ENCODE results near the gene VAT1L. TPM values are rescaled to one million over a fixed set of nuclear protein-coding genes. Genes with fewer than 3 reads are reported as not detected.

Gene VAT1L
- total and polyA plus RNA-seq, 2 donors (not counting 1 experiment from before 2014, with no cell fraction given), result not detected

GRCh38 chr16:77963185-77964044 is 175.1 kb downstream of the VAT1L start:
- H3K27ac Mint-ChIP-seq, result no peak overlapping the region
- Histone ChIP-seq H3K36me3 (replicated peaks in 1 of 2; ENCODE audit: control extremely low read depth in 1 of 2, control insufficient read depth in 1 of 2, extremely low read depth in 1 of 2, insufficient read depth in 2 of 2, low read length in 1 of 2) (no peaks in the 10 kb centered on the region), H3K27me3 (replicated peaks in 1 of 4; ENCODE audit: control extremely low read depth in 1 of 4, control insufficient read depth in 3 of 4, insufficient read depth in 4 of 4, low read length in 3 of 4) (peaks cover 0 to 2% (median 0%) of the 10 kb centered on the region in 4 experiments), H3K4me2 (replicated peaks; ENCODE audit: low read depth, low read length, poor library complexity, severe bottlenecking) (no peak overlapping the region), H3K4me1 (ENCODE audit: control insufficient read depth in 2 of 2, insufficient read depth in 2 of 2, low read length in 2 of 2) (no peaks in the 10 kb centered on the region), H3K9ac (ENCODE audit: low read length) (no peak overlapping the region), H2AFZ (ENCODE audit: insufficient read depth, low read depth, low read length, poor library complexity, severe bottlenecking) (peak overlapping the region; percentile 47), H3K4me3 (ENCODE audit: control extremely low read depth in 1 of 5, extremely low read depth in 1 of 5, insufficient read depth in 1 of 5, low read depth in 2 of 5, low read length in 4 of 5) (peak overlapping the region in 1 of 5 experiments; percentile 7), H4K20me1 (ENCODE audit: control insufficient read depth, insufficient read depth, low read length, poor library complexity, severe bottlenecking) (no peaks in the 10 kb centered on the region), H3K27ac (ENCODE audit: low read length in 2 of 2) (no peak overlapping the region), H3K9me3 (ENCODE audit: control extremely low read depth in 1 of 3, control insufficient read depth in 2 of 3, insufficient read depth in 1 of 3, low read length in 2 of 3) (no peaks in the 10 kb centered on the region), H3K79me2 (ENCODE audit: control insufficient read depth, insufficient read depth, low read length) (no peaks in the 10 kb centered on the region)
- H3K27me3 Mint-ChIP-seq, result peaks cover 19% of the 10 kb centered on the region
- DNase-seq (no peak), ATAC-seq (ENCODE audit: low read depth) (no peak)
- CTCF ChIA-PET, result interaction anchor here (0.6 to 1.4 kb wide), 2 partner anchors 11 to 289 kb away, joined by 3 to 4 read pairs; no protein-coding TSS in a partner anchor
- intact Hi-C loops (cut with micrococcal nuclease), result no loop called here
- no peaks in the 10 kb centered on the region for H3K4me1 Mint-ChIP-seq
- no peak for TF ChIP-seq EZH2 (IDR thresholded peaks at IDR 0.05; ENCODE audit: borderline replicate concordance, insufficient read depth, low read depth, low read length, poor library complexity, severe bottlenecking)
- TF ChIP-seq CTCF (IDR thresholded peaks at IDR 0.05), result no peak
- no peaks in the 10 kb centered on the region for H3K9me3 Mint-ChIP-seq (ENCODE audit: insufficient read depth)
- WGBS (ENCODE audit: insufficient coverage), result 59% methylated on average over 14 of the region's 16 CpGs
- POLR2A ChIA-PET, result no interaction called here
- H3K4me3 Mint-ChIP-seq, result peak overlapping the region; percentile 52

- no peak overlapping the region for H3K9ac ChIP-seq (ENCODE audit: low read length)
- POLR2A ChIA-PET, result no interaction called here
- Mint-ChIP-seq H3K27ac (no peak overlapping the region), H3K4me1 (no peaks in the 10 kb centered on the region), H3K27me3 (peaks cover 18% of the 10 kb centered on the region), H3K9me3 (ENCODE audit: insufficient read depth) (no peaks in the 10 kb centered on the region), H3K4me3 (no peak overlapping the region)
- no peaks in the 10 kb centered on the region for H3K9me3 ChIP-seq (ENCODE audit: control extremely low read depth in 1 of 3, control insufficient read depth in 2 of 3, insufficient read depth in 1 of 3, low read length in 2 of 3)
- H3K36me3 ChIP-seq (replicated peaks in 1 of 2; ENCODE audit: control extremely low read depth in 1 of 2, control insufficient read depth in 1 of 2, extremely low read depth in 1 of 2, insufficient read depth in 2 of 2, low read length in 1 of 2), result no peaks in the 10 kb centered on the region
- intact Hi-C loops (cut with micrococcal nuclease), result no loop called here
- H3K27me3 ChIP-seq (replicated peaks in 1 of 4; ENCODE audit: control extremely low read depth in 1 of 4, control insufficient read depth in 3 of 4, insufficient read depth in 4 of 4, low read length in 3 of 4), result peaks cover 0 to 2% (median 0%) of the 10 kb centered on the region in 4 experiments
- no peaks in the 10 kb centered on the region for H3K79me2 ChIP-seq (ENCODE audit: control insufficient read depth, insufficient read depth, low read length)
- H2AFZ ChIP-seq (ENCODE audit: insufficient read depth, low read depth, low read length, poor library complexity, severe bottlenecking), result no peak overlapping the region
- no peak overlapping the region for H3K4me2 ChIP-seq (replicated peaks; ENCODE audit: low read depth, low read length, poor library complexity, severe bottlenecking)
- no peak for TF ChIP-seq EZH2 (IDR thresholded peaks at IDR 0.05; ENCODE audit: borderline replicate concordance, insufficient read depth, low read depth, low read length, poor library complexity, severe bottlenecking)
- TF ChIP-seq CTCF (IDR thresholded peaks at IDR 0.05), result no peak
- no peak overlapping the region for H3K4me3 ChIP-seq (ENCODE audit: control extremely low read depth in 1 of 5, extremely low read depth in 1 of 5, insufficient read depth in 1 of 5, low read depth in 2 of 5, low read length in 4 of 5)
- no peaks in the 10 kb centered on the region for H3K4me1 ChIP-seq (ENCODE audit: control insufficient read depth in 2 of 2, insufficient read depth in 2 of 2, low read length in 2 of 2)
- ATAC-seq (ENCODE audit: low read depth) (no peak), DNase-seq (no peak)
- no peaks in the 10 kb centered on the region for H4K20me1 ChIP-seq (ENCODE audit: control insufficient read depth, insufficient read depth, low read length, poor library complexity, severe bottlenecking)
- no peak overlapping the region for H3K27ac ChIP-seq (ENCODE audit: low read length in 2 of 2)
- CTCF ChIA-PET, result interaction anchor here (1.5 kb wide), 1 partner anchor 288 kb away, joined by 5 read pairs; no protein-coding TSS in a partner anchor
- WGBS (ENCODE audit: insufficient coverage), result 93% methylated on average over 2 of the region's 3 CpGs
These were observed 177.0 kb downstream of the VAT1L start for GRCh38 chr16:77965346-77965745.

Data from B cell (primary cell).